GM12878 (cell line): ENCODE measurements around the gene TNRC6B. TPM values are rescaled to one million over a fixed set of nuclear protein-coding genes. Genes with fewer than 3 reads are reported as not detected.

Experiments used
- ATAC-seq: fragments of 200-7000 bp; cut with Tn5 transposase; 3 replicates; pipeline ENCODE4 v1.9.1; 2020; ENCODE audit warnings: mild to moderate bottlenecking, moderate library complexity
- BruUV-seq: library from RNA; stranded (reverse); fragments of 400-500 nt; replicated peaks from 2 replicates; lab custom pipeline; 2021; lab: Mats Ljungman, UMichigan
- CTCF ChIA-PET: fragments of 300-600 bp; sonication (Branson Sonifier 250); formaldehyde crosslinking; extraction: SDS; loops from one replicate; lab custom pipeline; 2021; ENCODE audit warnings: inconsistent platforms; lab: Yijun Ruan, JAX
- POLR2A ChIA-PET: fragments of 350-600 bp; formaldehyde crosslinking; extraction: SDS; loops from one replicate; lab custom pipeline; 2021; ENCODE audit warnings: inconsistent platforms; lab: Charles Lee
- RAD21 ChIA-PET: fragments of 300-600 bp; sonication (Branson Sonifier 250); formaldehyde crosslinking; loops from one replicate; lab custom pipeline; 2023; ENCODE audit warnings: antibody characterized with exemption; ENCODE audit not compliant: unreplicated experiment; lab: Charles Lee
- SMC1A ChIA-PET: fragments of 300-600 bp; sonication (Branson Sonifier 250); formaldehyde crosslinking; loops from one replicate; lab custom pipeline; 2023; ENCODE audit not compliant: unreplicated experiment, uncharacterized antibody; lab: Charles Lee
- DNase-seq: peaks from one replicate; pipeline ENCODE4 v3.0.0-alpha.2; 2011; ENCODE audit warnings: low read depth, low spot score
- FAIRE-seq: peaks from 3 replicates; lab custom pipeline; 2011; peaks lifted over from hg19 to GRCh38; lab: Jason Lieb, UNC
- H2AFZ ChIP-seq: 2 replicates; pipeline ENCODE4 v1.6.0; 2011; ENCODE audit warnings: low read depth, low read length, control low read depth; ENCODE audit not compliant: control insufficient read depth
- H3K27ac ChIP-seq: 2 replicates; pipeline ENCODE4 v1.5.1; 2011; ENCODE audit warnings: control low read depth; ENCODE audit not compliant: control insufficient read depth, insufficient read depth
- H3K27me3 ChIP-seq, 2 experiments: replicated peaks in 1 of 2; 2 replicates each; pipeline versions ENCODE4 v1.6.0 to v1.6.1; 2011; ENCODE audit warnings: low read length in 1 of 2; ENCODE audit not compliant: control insufficient read depth in 2 of 2, insufficient read depth in 2 of 2
- H3K36me3 ChIP-seq, 2 experiments: 2 replicates each; pipeline ENCODE4 v1.5.1; 2011; ENCODE audit warnings: low read length in 1 of 2; ENCODE audit not compliant: control insufficient read depth in 2 of 2, insufficient read depth in 2 of 2
- H3K4me1 ChIP-seq: 2 replicates; pipeline ENCODE4 v1.6.1; 2011; ENCODE audit warnings: mild to moderate bottlenecking, low read length, moderate library complexity, mixed read lengths; ENCODE audit not compliant: control insufficient read depth, insufficient read depth
- H3K4me2 ChIP-seq: 2 replicates; pipeline ENCODE4 v1.6.0; 2011; ENCODE audit warnings: control low read depth; ENCODE audit not compliant: control insufficient read depth, insufficient read depth
- H3K4me3 ChIP-seq: fragments of 200-600 bp; sonication (generic); 2 replicates; pipeline ENCODE4 v1.5.1; 2016
- H3K79me2 ChIP-seq: 2 replicates; pipeline ENCODE4 v1.6.0; 2011; ENCODE audit warnings: low read length; ENCODE audit not compliant: control insufficient read depth, insufficient read depth
- H3K9ac ChIP-seq: 2 replicates; pipeline ENCODE4 v1.8.0; 2011; ENCODE audit warnings: low read length, control low read depth, mixed read lengths; ENCODE audit not compliant: control insufficient read depth, insufficient read depth
- H3K9me3 ChIP-seq: replicated peaks from 3 replicates; pipeline ENCODE4 v1.5.1; 2011; ENCODE audit warnings: mild to moderate bottlenecking, low read length; ENCODE audit not compliant: control insufficient read depth, insufficient read depth
- H4K20me1 ChIP-seq: 2 replicates; pipeline ENCODE4 v1.6.0; 2011; ENCODE audit not compliant: control insufficient read depth, insufficient read depth
- EED ChIP-seq: sonication (generic); IDR thresholded peaks from 2 replicates; pipeline ENCODE4 v1.6.1; 2016; ENCODE audit warnings: antibody characterized with exemption, low read depth
- EGR1 ChIP-seq, 2 experiments: IDR thresholded peaks; 1 replicate in 1 of 2; 2 replicates in 1 of 2; pipeline ENCODE4 v1.6.1; 2011 to 2012; ENCODE audit warnings: low read depth in 2 of 2, low read length in 2 of 2, borderline replicate concordance in 1 of 2, mild to moderate bottlenecking in 1 of 2, moderate library complexity in 1 of 2
- HDAC6 ChIP-seq: fragments of 200-600 bp; sonication (generic); IDR thresholded peaks from one replicate; pipeline ENCODE4 v1.8.0; 2017; ENCODE audit warnings: antibody characterized with exemption; ENCODE audit not compliant: unreplicated experiment
- POLR2AphosphoS5 ChIP-seq: IDR thresholded peaks from 2 replicates; pipeline ENCODE4 v1.6.1; 2011; ENCODE audit warnings: mild to moderate bottlenecking, low read length, inconsistent platforms
- RELB ChIP-seq: fragments of 450-650 bp; IDR thresholded peaks from 2 replicates; pipeline ENCODE4 v1.6.1; 2017; ENCODE audit warnings: low read depth, mild to moderate bottlenecking, moderate library complexity
- WGBS: methylation state at CpG from one replicate; pipeline ENCODE4 v1.1.6; 2016; ENCODE audit warnings: low lambda C conversion rate; ENCODE audit not compliant: insufficient replicate concordance, insufficient coverage; ENCODE audit errors: missing lambda C conversion rate; 5-methylcytosine and 5-hydroxymethylcytosine counted together
- in situ Hi-C: fragments of 300-500 bp; cut with MboI; formaldehyde crosslinking; loops from 9 replicates; pipeline ENCODE4 v1.14.3; 2018; ENCODE audit warnings: mixed read lengths
- intact Hi-C: fragments of 100-400 bp; cut with micrococcal nuclease; formaldehyde crosslinking; loops from one replicate; pipeline ENCODE4 v1.14.2; 2022; ENCODE audit not compliant: unreplicated experiment
- polyA plus RNA-seq, 11 experiments: library from polyadenylated mRNA; depleted of rRNA in 4 of 11; unstranded in 6 of 11; stranded (reverse) in 5 of 11; fragments of >200 nt; fragmentation: Nextera tagmentation in 4 of 11; fragmentation: Illumina TruSeq in 1 of 11; extraction: Ambion mirVana in 4 of 11; extraction: Trizol in 1 of 11; gene quantifications; 1 replicate in 1 of 11; 2 replicates in 10 of 11; pipeline versions ENCODE4 v1.2.1 to v1.2.3, GENCODE V29; 2011 to 2016; ENCODE audit warnings: inconsistent platforms in 2 of 11, missing spikeins in 2 of 11, low read depth in 1 of 11
- total RNA-seq, 4 experiments: library from RNA; depleted of rRNA in 3 of 4; stranded (reverse); fragments of >200 nt in 3 of 4; fragmentation: Illumina TruSeq in 1 of 4; extraction: Trizol in 1 of 4; gene quantifications; 2 replicates each; pipeline versions ENCODE4 v1.2.1 to v1.2.3, GENCODE V29; 2013 to 2021

TNRC6B gene
- total and polyA plus RNA-seq, 10 of the 15 experiments (the other 5 are each of a cell fraction or from before 2014, with no cell fraction given) = 3.6 to 32.8 (median 16.4) TPM

GRCh38 chr22:40326905-40327735 lies 149.4 kb downstream of the TNRC6B start:
- H3K9me3 ChIP-seq = no peaks in the 10 kb centered on the region
- no peak overlapping the region for H3K4me2 ChIP-seq
- intact Hi-C loops = no loop called here
- POLR2A ChIA-PET = interaction anchor here (0.5 kb wide), 1 partner anchor 407 kb away, joined by 3 read pairs; no protein-coding TSS in a partner anchor
- H3K27ac ChIP-seq = no peak overlapping the region
- no peaks in the 10 kb centered on the region for H3K79me2 ChIP-seq
- H3K36me3 ChIP-seq = peaks cover 2 to 4% of the 10 kb centered on the region in 2 experiments
- CTCF ChIA-PET = interaction anchor here (0.8 to 1.1 kb wide), 2 partner anchors 22 to 356 kb away, joined by 3 to 4 read pairs; no protein-coding TSS in a partner anchor
- RAD21 ChIA-PET = interaction anchor here (1.1 kb wide), 1 partner anchor 21 kb away, joined by 3 read pairs; no protein-coding TSS in a partner anchor
- no peak for TF ChIP-seq EED
- TF ChIP-seq POLR2AphosphoS5 = no peak
- TF ChIP-seq HDAC6 = no peak
- no peak for TF ChIP-seq RELB
- no peak for TF ChIP-seq EGR1 (IDR thresholded peaks at IDR 0.05; ENCODE audit: borderline replicate concordance in 1 of 2, low read depth in 2 of 2, low read length in 2 of 2)
- H3K4me1 ChIP-seq = peaks cover 5% of the 10 kb centered on the region; the same call in 1 of the 2 replicates
- H4K20me1 ChIP-seq = no peaks in the 10 kb centered on the region
- in situ Hi-C loops = no loop called here
- no peak overlapping the region for H2AFZ ChIP-seq
- H3K27me3 ChIP-seq = no peaks in the 10 kb centered on the region
- FAIRE-seq (no peak), ATAC-seq (no peak), DNase-seq (no peak)
- H3K9ac ChIP-seq = no peak overlapping the region
- BruUV-seq = no TSS peak
- WGBS = 76% methylated on average over 10 of the region's 10 CpGs
- no peak overlapping the region for H3K4me3 ChIP-seq
- SMC1A ChIA-PET = interaction anchor here (0.6 to 1.8 kb wide), 6 partner anchors 9 to 661 kb away, joined by 3 to 4 read pairs (median 4); partner anchors contain the start of gene ADSL
